Endothelial cell of umbilical vein (primary cell): ENCODE measurements around the gene ICAM1.
A peak's percentile ranks its signal among the peaks of the same experiment; 100 is the strongest.

Source experiments
- POLR2A ChIP-seq: IDR thresholded peaks from 2 replicates; pipeline ENCODE4 v1.6.1; 2012; ENCODE audit warnings: low read depth, mild to moderate bottlenecking, control low read depth, low read length
- POLR2AphosphoS5 ChIP-seq: IDR thresholded peaks from 2 replicates; pipeline ENCODE4 v1.6.1; 2012; ENCODE audit warnings: low read depth, mild to moderate bottlenecking, control low read depth, low read length, moderate library complexity; ENCODE audit not compliant: insufficient read depth

- TF ChIP-seq POLR2A: peak; percentile 96
- TF ChIP-seq POLR2AphosphoS5: peak; percentile 89
These were observed 44.7 kb downstream of the ICAM1 start, which contains the start of gene FDX2 for GRCh38 chr19:10315335-10316214.
